ENCODE data around the gene DMBX1. TPM values are rescaled to one million over a fixed set of nuclear protein-coding genes. Genes with fewer than 3 reads are reported as not detected.

DMBX1 gene
- total RNA-seq, 1 experiment from 2014 or later: 0.79 TPM

DNA sequence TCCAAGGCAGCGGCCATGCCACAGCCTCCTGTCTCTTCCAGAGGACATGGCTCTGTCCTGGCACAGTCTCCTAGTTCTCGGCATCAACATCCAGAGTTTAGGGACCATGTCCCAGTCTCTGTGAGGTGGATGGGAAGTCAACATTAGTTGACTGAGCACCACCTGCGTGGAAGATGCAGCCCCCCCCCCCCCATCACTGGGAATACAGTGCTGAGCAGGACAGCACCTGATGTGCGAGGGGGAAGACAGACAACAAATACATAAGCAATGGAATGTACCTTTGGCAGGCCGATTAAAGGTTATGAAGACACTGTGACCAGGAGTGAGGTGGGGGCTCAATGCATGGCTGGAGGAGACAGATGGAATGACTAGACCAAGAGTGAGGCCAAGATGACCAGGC, 35.2 kb downstream of the DMBX1 start:
- peaks cover 46% of the 10 kb centered on the region for H3K4me1 ChIP-seq (replicated peaks; ENCODE audit: insufficient read depth)
- ChIA-PET CTCF (no interaction called here), POLR2A (ENCODE audit: unreplicated experiment) (no interaction called here)
- no peak overlapping the region for H3K4me3 ChIP-seq
- TF ChIP-seq, protein P1, sequence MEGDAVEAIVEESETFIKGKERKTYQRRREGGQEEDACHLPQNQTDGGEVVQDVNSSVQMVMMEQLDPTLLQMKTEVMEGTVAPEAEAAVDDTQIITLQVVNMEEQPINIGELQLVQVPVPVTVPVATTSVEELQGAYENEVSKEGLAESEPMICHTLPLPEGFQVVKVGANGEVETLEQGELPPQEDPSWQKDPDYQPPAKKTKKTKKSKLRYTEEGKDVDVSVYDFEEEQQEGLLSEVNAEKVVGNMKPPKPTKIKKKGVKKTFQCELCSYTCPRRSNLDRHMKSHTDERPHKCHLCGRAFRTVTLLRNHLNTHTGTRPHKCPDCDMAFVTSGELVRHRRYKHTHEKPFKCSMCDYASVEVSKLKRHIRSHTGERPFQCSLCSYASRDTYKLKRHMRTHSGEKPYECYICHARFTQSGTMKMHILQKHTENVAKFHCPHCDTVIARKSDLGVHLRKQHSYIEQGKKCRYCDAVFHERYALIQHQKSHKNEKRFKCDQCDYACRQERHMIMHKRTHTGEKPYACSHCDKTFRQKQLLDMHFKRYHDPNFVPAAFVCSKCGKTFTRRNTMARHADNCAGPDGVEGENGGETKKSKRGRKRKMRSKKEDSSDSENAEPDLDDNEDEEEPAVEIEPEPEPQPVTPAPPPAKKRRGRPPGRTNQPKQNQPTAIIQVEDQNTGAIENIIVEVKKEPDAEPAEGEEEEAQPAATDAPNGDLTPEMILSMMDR (conservative IDR thresholded peaks at IDR 0.05): no peak
- TF ChIP-seq EZH2 (IDR thresholded peaks at IDR 0.05; ENCODE audit: low read depth): no peak
- no peak overlapping the region for H3K4me2 ChIP-seq
- no peak overlapping the region for H2AFZ ChIP-seq
- H3K9me2 ChIP-seq (ENCODE audit: insufficient read depth): no peaks in the 10 kb centered on the region
- no peak overlapping the region for H3K27ac ChIP-seq
- H3F3A ChIP-seq (ENCODE audit: insufficient read depth, low read depth): peaks cover 34% of the 10 kb centered on the region
- H3K79me2 ChIP-seq (ENCODE audit: low read depth): no peaks in the 10 kb centered on the region
- BruUV-seq (replicated peaks): no TSS peak
- H3K9me3 ChIP-seq (ENCODE audit: insufficient read depth, low read depth): no peaks in the 10 kb centered on the region
- H3K27me3 ChIP-seq (ENCODE audit: insufficient read depth, low read depth): no peaks in the 10 kb centered on the region
- intact Hi-C loops (cut with micrococcal nuclease; ENCODE audit: unreplicated experiment): loop anchor here (5.0 kb wide), 1 partner anchor 193 kb away; no protein-coding TSS in a partner anchor
- DNase-seq: no peak
- no peaks in the 10 kb centered on the region for H3K36me3 ChIP-seq (ENCODE audit: low read depth)
- no peaks in the 10 kb centered on the region for H4K20me1 ChIP-seq (ENCODE audit: insufficient read depth)

DNA sequence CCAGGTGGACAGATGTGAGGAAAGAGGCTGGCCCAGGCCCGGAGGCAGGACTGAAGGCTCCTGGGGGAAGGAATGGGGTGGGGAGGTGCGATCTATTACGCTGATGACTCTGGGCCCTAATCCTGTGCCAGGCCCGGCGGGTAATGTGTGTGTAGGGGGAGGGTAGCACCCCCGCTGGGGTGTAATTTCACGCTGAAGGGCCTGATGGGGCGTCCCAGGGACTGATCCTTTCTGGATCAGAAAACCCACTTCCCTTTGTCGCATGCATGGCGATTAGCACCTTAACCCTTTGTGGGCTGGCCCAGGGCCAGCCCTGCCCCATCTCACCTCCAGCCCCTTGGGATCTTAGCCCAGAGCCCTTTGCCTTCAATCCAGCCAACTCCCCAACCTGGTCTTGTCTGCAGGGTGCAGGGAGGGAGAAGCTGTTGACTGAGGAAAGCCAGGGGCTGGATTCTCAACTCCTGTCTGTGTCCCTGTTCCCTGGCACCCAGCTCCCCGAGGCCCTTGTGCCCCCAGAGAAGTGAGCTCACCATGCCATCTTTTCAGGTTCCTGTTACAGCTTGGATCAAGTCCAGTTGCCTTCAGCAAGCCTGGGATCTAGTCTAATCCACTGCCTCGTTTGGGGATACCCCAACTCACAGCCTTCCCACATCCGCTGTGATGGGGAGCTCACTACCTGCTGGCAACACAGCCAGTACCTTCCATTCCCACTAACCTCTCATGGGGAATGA, 35.8 kb downstream of the DMBX1 start:
- intact Hi-C loops (cut with micrococcal nuclease; ENCODE audit: unreplicated experiment): no loop called here
- no peaks in the 10 kb centered on the region for H3K9me3 ChIP-seq (ENCODE audit: insufficient read depth, low read depth)
- no peaks in the 10 kb centered on the region for H3K79me2 ChIP-seq (ENCODE audit: low read depth)
- POLR2A ChIA-PET (ENCODE audit: unreplicated experiment): no interaction called here
- no peak overlapping the region for H3K27ac ChIP-seq
- peaks cover 28% of the 10 kb centered on the region for H3F3A ChIP-seq (ENCODE audit: insufficient read depth, low read depth)
- no peak for DNase-seq
- no peak for TF ChIP-seq EZH2 (IDR thresholded peaks at IDR 0.05; ENCODE audit: low read depth)
- TF ChIP-seq, protein P1 (conservative IDR thresholded peaks at IDR 0.05): no peak
- no peak overlapping the region for H3K4me3 ChIP-seq
- BruUV-seq (replicated peaks): no TSS peak
- H3K9me2 ChIP-seq (ENCODE audit: insufficient read depth): no peaks in the 10 kb centered on the region
- H3K27me3 ChIP-seq (ENCODE audit: insufficient read depth, low read depth): no peaks in the 10 kb centered on the region
- H3K4me1 ChIP-seq (replicated peaks; ENCODE audit: insufficient read depth): peaks cover 43% of the 10 kb centered on the region
- H4K20me1 ChIP-seq (ENCODE audit: insufficient read depth): no peaks in the 10 kb centered on the region
- CTCF ChIA-PET: interaction anchor here (0.6 to 1.5 kb wide), 4 partner anchors 10 to 126 kb away, joined by 3 to 11 read pairs (median 5); a partner anchor contains a TSS
- H3K36me3 ChIP-seq (ENCODE audit: low read depth): no peaks in the 10 kb centered on the region
- no peak overlapping the region for H2AFZ ChIP-seq
- no peak overlapping the region for H3K4me2 ChIP-seq

DNA sequence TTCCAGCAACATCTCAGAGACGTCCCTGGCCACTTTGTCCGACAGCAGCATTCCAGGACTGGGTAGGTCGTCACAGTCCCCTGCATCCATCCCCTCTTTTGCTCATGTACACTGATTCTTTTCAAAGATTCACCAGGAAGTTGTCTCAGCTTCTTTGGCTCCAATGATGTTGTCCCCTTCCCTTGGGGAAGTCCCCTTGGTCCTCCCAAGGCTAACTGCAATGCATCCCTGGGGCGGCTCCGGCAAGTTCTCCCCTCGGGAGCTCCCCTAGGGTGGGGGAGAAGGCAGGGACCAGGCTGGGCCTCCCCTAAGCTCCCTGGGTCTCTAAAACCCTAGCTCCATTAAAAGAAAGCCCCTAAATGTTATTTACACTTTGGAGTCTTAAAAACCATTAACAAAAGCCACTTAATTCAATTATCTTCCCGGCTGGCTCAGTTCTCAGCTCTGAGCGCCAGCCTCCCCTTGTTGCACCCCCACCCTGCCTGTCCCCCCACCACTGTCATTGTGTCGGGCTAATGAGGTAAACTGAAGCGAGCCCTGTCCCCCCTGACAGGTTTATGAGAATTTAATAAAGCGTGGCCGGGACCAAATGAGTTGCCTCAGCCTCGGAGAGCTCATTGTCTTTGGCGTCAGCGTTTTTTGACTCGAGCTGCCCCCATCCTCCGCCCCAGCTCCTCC, 36.5 kb downstream of the DMBX1 start:
- H3K79me2 ChIP-seq (ENCODE audit: low read depth): no peaks in the 10 kb centered on the region
- H3K4me1 ChIP-seq (replicated peaks; ENCODE audit: insufficient read depth): peaks cover 43% of the 10 kb centered on the region
- H3K36me3 ChIP-seq (ENCODE audit: low read depth): no peaks in the 10 kb centered on the region
- peak in 1 of 2 experiments; percentile 15 for DNase-seq
- no peaks in the 10 kb centered on the region for H3K27me3 ChIP-seq (ENCODE audit: insufficient read depth, low read depth)
- TF ChIP-seq, protein P1 (conservative IDR thresholded peaks at IDR 0.05): no peak
- TF ChIP-seq EZH2 (IDR thresholded peaks at IDR 0.05; ENCODE audit: low read depth): no peak
- POLR2A ChIA-PET (ENCODE audit: unreplicated experiment): no interaction called here
- BruUV-seq (replicated peaks): no TSS peak
- no peak overlapping the region for H2AFZ ChIP-seq
- H3K4me3 ChIP-seq: no peak overlapping the region
- CTCF ChIA-PET: interaction anchor here (0.6 to 1.5 kb wide), 7 partner anchors 9 to 602 kb away, joined by 3 to 16 read pairs (median 5); a partner anchor contains a TSS
- no peak overlapping the region for H3K27ac ChIP-seq
- H3F3A ChIP-seq (ENCODE audit: insufficient read depth, low read depth): peaks cover 21% of the 10 kb centered on the region
- no peaks in the 10 kb centered on the region for H3K9me2 ChIP-seq (ENCODE audit: insufficient read depth)
- intact Hi-C loops (cut with micrococcal nuclease; ENCODE audit: unreplicated experiment): no loop called here
- no peak overlapping the region for H3K4me2 ChIP-seq
- H3K9me3 ChIP-seq (ENCODE audit: insufficient read depth, low read depth): no peaks in the 10 kb centered on the region
- no peaks in the 10 kb centered on the region for H4K20me1 ChIP-seq (ENCODE audit: insufficient read depth)
